ENCODE data around the gene GAS2L3.
"Not testable (repeated sequence)": the region's sequence is repeated elsewhere in the genome, so short reads cannot be mapped to it uniquely, and the experiment has no call there.

The GAS2L3 gene

GRCh38 chr12:100632445-100632892 is 59.0 kb downstream of the GAS2L3 start:
- TF ChIP-seq CTCF (IDR thresholded peaks at IDR 0.05; ENCODE audit: control insufficient read depth, insufficient read depth, low read depth, low read length, missing control alignments): no peak
- DNase-seq (ENCODE audit: low read depth): no peak
- H3K4me3 ChIP-seq (ENCODE audit: control insufficient read depth, low read depth, low read length): no peak overlapping the region

- not testable (repeated sequence) for H3K4me3 ChIP-seq (ENCODE audit: control insufficient read depth, low read depth, low read length); DNase-seq (ENCODE audit: low read depth)
Measured at GRCh38 chr12:100633082-100633785, 59.8 kb downstream of the GAS2L3 start.

- no peak for DNase-seq (ENCODE audit: low read depth)
- H3K4me3 ChIP-seq (ENCODE audit: control insufficient read depth, low read depth, low read length): no peak overlapping the region
- TF ChIP-seq CTCF (IDR thresholded peaks at IDR 0.05; ENCODE audit: control insufficient read depth, insufficient read depth, low read depth, low read length, missing control alignments): no peak
Measured at GRCh38 chr12:100643246-100643645, 69.8 kb downstream of the GAS2L3 start.

- TF ChIP-seq CTCF (IDR thresholded peaks at IDR 0.05; ENCODE audit: control insufficient read depth, insufficient read depth, low read depth, low read length, missing control alignments): no peak
- no peak for DNase-seq (ENCODE audit: low read depth)
- no peak overlapping the region for H3K4me3 ChIP-seq (ENCODE audit: control insufficient read depth, low read depth, low read length)
Measured at GRCh38 chr12:100646896-100647295, 73.4 kb downstream of the GAS2L3 start.

GRCh38 chr12:100651108-100651507 is 77.6 kb downstream of the GAS2L3 start:
- no peak for DNase-seq (ENCODE audit: low read depth)
- no peak overlapping the region for H3K4me3 ChIP-seq (ENCODE audit: control insufficient read depth, low read depth, low read length)
- TF ChIP-seq CTCF (IDR thresholded peaks at IDR 0.05; ENCODE audit: control insufficient read depth, insufficient read depth, low read depth, low read length, missing control alignments): no peak

GRCh38 chr12:100651694-100652093 is 78.2 kb downstream of the GAS2L3 start:
- no peak overlapping the region for H3K4me3 ChIP-seq (ENCODE audit: control insufficient read depth, low read depth, low read length)
- DNase-seq (ENCODE audit: low read depth): no peak
- no peak for TF ChIP-seq CTCF (IDR thresholded peaks at IDR 0.05; ENCODE audit: control insufficient read depth, insufficient read depth, low read depth, low read length, missing control alignments)

GRCh38 chr12:100652488-100652887 is 79.0 kb downstream of the GAS2L3 start:
- no peak for DNase-seq (ENCODE audit: low read depth)
- H3K4me3 ChIP-seq (ENCODE audit: control insufficient read depth, low read depth, low read length): no peak overlapping the region
- no peak for TF ChIP-seq CTCF (IDR thresholded peaks at IDR 0.05; ENCODE audit: control insufficient read depth, insufficient read depth, low read depth, low read length, missing control alignments)

Measured in AG09309 (cell line).